Activated CD8-positive, alpha-beta memory T cell treated with anti-CD3 and anti-CD28 coated beads, Interleukin-2, amount 50 U/mL, for 1 hour (primary cell): ENCODE results near the gene EEIG1.

Experiments
- DNase-seq: peaks from one replicate; pipeline ENCODE4 v3.0.0-alpha.2; 2020; ENCODE audit errors: extremely low read depth

Gene EEIG1

GRCh38 chr9:127974769-127975261 is 6.0 kb downstream of the EEIG1 start:
- DNase-seq = no peak

GRCh38 chr9:127974001-127974768 is 6.6 kb downstream of the EEIG1 start:
- no peak for DNase-seq

GRCh38 chr9:127973169-127974000 is 7.4 kb downstream of the EEIG1 start:
- no peak for DNase-seq

- no peak for DNase-seq
Measured at GRCh38 chr9:127972236-127972871, 8.4 kb downstream of the EEIG1 start.

GRCh38 chr9:127971357-127972235 is 9.2 kb downstream of the EEIG1 start:
- DNase-seq = no peak

GRCh38 chr9:127970401-127971313 is 10.1 kb downstream of the EEIG1 start:
- no peak for DNase-seq

GRCh38 chr9:127968700-127969383 is 11.9 kb downstream of the EEIG1 start:
- DNase-seq = no peak

- DNase-seq = no peak
Measured at GRCh38 chr9:127968042-127968441, 12.7 kb downstream of the EEIG1 start.

GRCh38 chr9:127967151-127967809 is 13.5 kb downstream of the EEIG1 start:
- no peak for DNase-seq

GRCh38 chr9:127966416-127967150 is 14.2 kb downstream of the EEIG1 start:
- DNase-seq = no peak

- DNase-seq = no peak
Measured at GRCh38 chr9:127965953-127966352, 14.8 kb downstream of the EEIG1 start.

- no peak for DNase-seq
Measured at GRCh38 chr9:127963359-127964064, 17.3 kb downstream of the EEIG1 start.

- no peak for DNase-seq
Measured at GRCh38 chr9:127963041-127963358, 17.8 kb downstream of the EEIG1 start.

- DNase-seq = no peak
Measured at GRCh38 chr9:127962278-127962677, 18.5 kb downstream of the EEIG1 start.

GRCh38 chr9:127961613-127962155 is 19.1 kb downstream of the EEIG1 start:
- DNase-seq = no peak

- no peak for DNase-seq
Measured at GRCh38 chr9:127961155-127961490, 19.7 kb downstream of the EEIG1 start.

GRCh38 chr9:127960410-127961154 is 20.2 kb downstream of the EEIG1 start:
- no peak for DNase-seq
